Uterus (tissue), 4 donors: Measurements from ENCODE around the gene MRGPRE. TPM values are rescaled to one million over a fixed set of nuclear protein-coding genes. Genes with fewer than 3 reads are reported as not detected.

ENCODE experiments used
- DNase-seq, 2 donors: peaks; one replicate each; pipeline ENCODE4 v3.0.0-alpha.2; 2019 to 2020
- H3K27ac ChIP-seq, 2 donors: fragments of 200-600 bp; sonication (generic); 1 replicate in 1 of 2; 2 replicates in 1 of 2; pipeline ENCODE4 v1.5.1; 2016 to 2018
- H3K27me3 ChIP-seq, 2 donors: fragments of 200-600 bp; sonication (generic); one replicate each; pipeline ENCODE4 v1.5.1; 2018 to 2019; ENCODE audit warnings: control low read depth in 1 of 2
- H3K36me3 ChIP-seq, 2 donors: fragments of 200-600 bp; sonication (generic); one replicate each; pipeline ENCODE4 v1.5.1; 2019; ENCODE audit warnings: control low read depth in 1 of 2
- H3K4me1 ChIP-seq, 2 donors: fragments of 200-600 bp; sonication (generic); one replicate each; pipeline ENCODE4 v1.5.1; 2018 to 2019; ENCODE audit warnings: control low read depth in 1 of 2
- H3K4me3 ChIP-seq, 2 donors: fragments of 200-600 bp; sonication (generic); 1 replicate in 1 of 2; 2 replicates in 1 of 2; pipeline ENCODE4 v1.5.1; 2018 to 2019; ENCODE audit warnings: mild to moderate bottlenecking in 1 of 2
- H3K9me3 ChIP-seq, 2 donors: fragments of 200-600 bp; sonication (generic); one replicate each; pipeline ENCODE4 v1.5.1; 2019; ENCODE audit warnings: control low read depth in 1 of 2
- CTCF ChIP-seq, 4 experiments: fragments of 200-600 bp in 2 of 4; fragments of 450-650 bp in 2 of 4; sonication (generic) in 2 of 4; IDR thresholded peaks; one replicate each; pipeline ENCODE4 v1.5.1; 2016 to 2019; ENCODE audit warnings: antibody characterized with exemption in 4 of 4, mild to moderate bottlenecking in 2 of 4, moderate library complexity in 1 of 4
- POLR2A ChIP-seq, 2 donors: fragments of 450-650 bp; IDR thresholded peaks; one replicate each; pipeline ENCODE4 v1.6.1; 2016; ENCODE audit warnings: antibody characterized with exemption in 2 of 2, mild to moderate bottlenecking in 1 of 2, moderate library complexity in 1 of 2
- intact Hi-C: fragments of 100-400 bp; cut with DNase I; formaldehyde crosslinking; loops from one replicate; pipeline ENCODE4 v1.15.1; 2023; ENCODE audit warnings: low total_unique reads
- total RNA-seq, 4 donors: library from RNA; depleted of rRNA in 3 of 4; stranded (reverse); fragments of >200 nt in 3 of 4; gene quantifications; one replicate each; pipeline versions ENCODE4 v1.1.0 to v1.2.4, GENCODE V29; 2014 to 2023
- donor health status: DM: yes; HTN: yes; CAD: no.

The MRGPRE gene
- total RNA-seq, 4 donors from 2014 or later: 0.28 to 1.5 TPM; not detected in 2

- no peak overlapping the region for H3K27ac ChIP-seq
- TF ChIP-seq CTCF (IDR thresholded peaks at IDR 0.05): no peak
- no peak for TF ChIP-seq POLR2A (IDR thresholded peaks at IDR 0.05)
- peak in 1 of 2 donors; percentile 6 for DNase-seq
- peaks cover 0 to 9% of the 10 kb centered on the region in 2 donors for H3K4me1 ChIP-seq
- no peaks in the 10 kb centered on the region for H3K36me3 ChIP-seq
- H3K27me3 ChIP-seq: peaks cover 0 to 9% of the 10 kb centered on the region in 2 donors
- no peak overlapping the region for H3K4me3 ChIP-seq
- intact Hi-C loops: no loop called here
- no peaks in the 10 kb centered on the region for H3K9me3 ChIP-seq
These were observed 32.5 kb downstream of the MRGPRE start for GRCh38 chr11:3199537-3200295.

- Histone ChIP-seq H3K36me3 (no peaks in the 10 kb centered on the region), H3K27me3 (peaks cover 0 to 9% of the 10 kb centered on the region in 2 donors), H3K27ac (no peak overlapping the region), H3K4me1 (peaks cover 0 to 9% of the 10 kb centered on the region in 2 donors), H3K4me3 (no peak overlapping the region), H3K9me3 (no peaks in the 10 kb centered on the region)
- intact Hi-C loops: no loop called here
- TF ChIP-seq CTCF (IDR thresholded peaks at IDR 0.05) (no peak), POLR2A (IDR thresholded peaks at IDR 0.05) (no peak)
- no peak for DNase-seq
These were observed 33.4 kb downstream of the MRGPRE start for GRCh38 chr11:3198815-3199214.

GRCh38 chr11:3197878-3198528 is 34.2 kb downstream of the MRGPRE start:
- peaks cover 0 to 9% of the 10 kb centered on the region in 2 donors for H3K27me3 ChIP-seq

GRCh38 chr11:3197044-3197695 is 35.0 kb downstream of the MRGPRE start:
- no peak overlapping the region for H3K4me3 ChIP-seq
- H3K4me1 ChIP-seq: no peaks in the 10 kb centered on the region
- H3K27me3 ChIP-seq: peaks cover 0 to 2% of the 10 kb centered on the region in 2 donors
- TF ChIP-seq POLR2A (IDR thresholded peaks at IDR 0.05) (no peak), CTCF (IDR thresholded peaks at IDR 0.05) (no peak)
- no peaks in the 10 kb centered on the region for H3K36me3 ChIP-seq
- DNase-seq: no peak
- H3K9me3 ChIP-seq: no peaks in the 10 kb centered on the region
- intact Hi-C loops: no loop called here
- no peak overlapping the region for H3K27ac ChIP-seq

More at GRCh38 chr11:3197878-3198528, 34.2 kb downstream of the MRGPRE start:
- intact Hi-C loops: no loop called here
- TF ChIP-seq POLR2A (IDR thresholded peaks at IDR 0.05) (no peak), CTCF (IDR thresholded peaks at IDR 0.05) (no peak)
- Histone ChIP-seq H3K9me3 (no peaks in the 10 kb centered on the region), H3K27ac (no peak overlapping the region), H3K4me3 (no peak overlapping the region), H3K4me1 (peaks cover 0 to 3% of the 10 kb centered on the region in 2 donors), H3K36me3 (no peaks in the 10 kb centered on the region)
- DNase-seq: no peak
